Fibroblast of pulmonary artery (primary cell): ENCODE measurements around the gene CBFB.

Experiments used
- DNase-seq: peaks from one replicate; pipeline ENCODE4 v3.0.0-alpha.2; 2010; ENCODE audit warnings: low read depth
- H3K4me3 ChIP-seq: replicated peaks from 2 replicates; pipeline ENCODE4 v1.5.1; 2011; ENCODE audit warnings: low read depth, mild to moderate bottlenecking, control low read depth, low read length, moderate library complexity
- TF ChIP-seq, protein P1 (sequence below): IDR thresholded peaks from 2 replicates; pipeline ENCODE4 v1.5.1; 2011; ENCODE audit warnings: mild to moderate bottlenecking, control low read depth, low read length, inconsistent platforms; ENCODE audit errors: missing control alignments

The CBFB gene

GRCh38 chr16:67055712-67056487 lies 27.0 kb downstream of the CBFB start:
- TF ChIP-seq, protein P1, sequence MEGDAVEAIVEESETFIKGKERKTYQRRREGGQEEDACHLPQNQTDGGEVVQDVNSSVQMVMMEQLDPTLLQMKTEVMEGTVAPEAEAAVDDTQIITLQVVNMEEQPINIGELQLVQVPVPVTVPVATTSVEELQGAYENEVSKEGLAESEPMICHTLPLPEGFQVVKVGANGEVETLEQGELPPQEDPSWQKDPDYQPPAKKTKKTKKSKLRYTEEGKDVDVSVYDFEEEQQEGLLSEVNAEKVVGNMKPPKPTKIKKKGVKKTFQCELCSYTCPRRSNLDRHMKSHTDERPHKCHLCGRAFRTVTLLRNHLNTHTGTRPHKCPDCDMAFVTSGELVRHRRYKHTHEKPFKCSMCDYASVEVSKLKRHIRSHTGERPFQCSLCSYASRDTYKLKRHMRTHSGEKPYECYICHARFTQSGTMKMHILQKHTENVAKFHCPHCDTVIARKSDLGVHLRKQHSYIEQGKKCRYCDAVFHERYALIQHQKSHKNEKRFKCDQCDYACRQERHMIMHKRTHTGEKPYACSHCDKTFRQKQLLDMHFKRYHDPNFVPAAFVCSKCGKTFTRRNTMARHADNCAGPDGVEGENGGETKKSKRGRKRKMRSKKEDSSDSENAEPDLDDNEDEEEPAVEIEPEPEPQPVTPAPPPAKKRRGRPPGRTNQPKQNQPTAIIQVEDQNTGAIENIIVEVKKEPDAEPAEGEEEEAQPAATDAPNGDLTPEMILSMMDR = no peak
- no peak overlapping the region for H3K4me3 ChIP-seq
- peak; percentile 84 for DNase-seq

GRCh38 chr16:67063008-67063407 lies 34.1 kb downstream of the CBFB start:
- TF ChIP-seq, protein P1 = no peak
- no peak for DNase-seq
- no peak overlapping the region for H3K4me3 ChIP-seq

- no peak overlapping the region for H3K4me3 ChIP-seq
- TF ChIP-seq, protein P1 = no peak
- peak; percentile 20 for DNase-seq
Observed at GRCh38 chr16:67068212-67068753, 39.3 kb downstream of the CBFB start.

GRCh38 chr16:67071476-67072048 lies 42.6 kb downstream of the CBFB start:
- no peak for DNase-seq
- TF ChIP-seq, protein P1 = no peak
- no peak overlapping the region for H3K4me3 ChIP-seq

GRCh38 chr16:67075331-67075730 lies 46.4 kb downstream of the CBFB start:
- TF ChIP-seq, protein P1 = no peak
- no peak for DNase-seq
- no peak overlapping the region for H3K4me3 ChIP-seq

DNA sequence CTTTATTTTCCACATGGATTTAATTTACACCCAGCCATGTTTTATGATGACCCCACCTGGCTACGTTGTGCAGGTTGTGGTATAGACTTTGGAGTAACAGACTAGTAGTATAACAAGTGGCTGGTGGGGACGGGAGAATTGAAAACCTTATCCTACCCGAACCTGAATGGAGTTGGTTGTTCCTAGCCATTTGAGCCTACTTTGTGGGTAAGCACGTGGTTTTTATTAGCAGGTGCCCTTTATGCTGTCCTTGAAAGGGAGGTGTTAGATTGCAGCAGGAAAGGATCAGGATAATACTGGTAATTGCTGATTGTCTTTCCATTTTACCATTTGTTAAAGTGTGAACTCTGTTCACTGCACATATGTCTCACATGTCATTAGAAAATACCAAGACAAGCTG lies 48.9 kb downstream of the CBFB start:
- no peak for DNase-seq
- H3K4me3 ChIP-seq = no peak overlapping the region
- TF ChIP-seq, protein P1 = no peak

DNA sequence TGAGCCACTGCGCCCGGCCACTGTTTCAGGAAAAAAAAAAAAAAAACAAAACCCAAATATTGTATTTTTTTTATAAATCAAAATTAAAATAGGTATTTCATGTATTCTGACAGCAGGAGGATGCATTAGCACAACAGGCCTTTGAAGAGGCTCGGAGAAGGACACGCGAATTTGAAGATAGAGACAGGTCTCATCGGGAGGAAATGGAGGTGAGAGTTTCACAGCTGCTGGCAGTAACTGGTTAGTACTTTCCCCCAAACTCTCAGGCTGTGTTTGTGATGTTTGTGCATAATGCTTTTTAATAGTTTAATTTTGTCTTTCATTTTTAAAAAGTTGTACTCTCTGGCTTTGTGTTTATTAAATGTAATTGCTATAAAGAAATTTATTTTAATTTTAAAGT lies 53.2 kb downstream of the CBFB start:
- H3K4me3 ChIP-seq = no peak overlapping the region
- no peak for DNase-seq
- TF ChIP-seq, protein P1 = no peak
